Panc1 (cell line): ENCODE measurements around the gene EXD3.

ENCODE experiments used
- CTCF ChIP-seq: fragments of 450-650 bp; IDR thresholded peaks from 2 replicates; pipeline ENCODE4 v1.5.1; 2017; ENCODE audit warnings: mild to moderate bottlenecking
- POLR2AphosphoS5 ChIP-seq: IDR thresholded peaks from 2 replicates; pipeline ENCODE4 v1.6.1; 2012; ENCODE audit warnings: mild to moderate bottlenecking, low read depth, low read length, moderate library complexity
- REST ChIP-seq, 2 experiments: IDR thresholded peaks; 2 replicates each; pipeline ENCODE4 v1.6.1; 2011 to 2012; ENCODE audit warnings: low read depth in 2 of 2, control low read depth in 1 of 2, low read length in 1 of 2, mild to moderate bottlenecking in 1 of 2, moderate library complexity in 1 of 2; ENCODE audit not compliant: insufficient read depth in 1 of 2
- SIN3A ChIP-seq: IDR thresholded peaks from 2 replicates; pipeline ENCODE4 v1.6.1; 2012; ENCODE audit warnings: low read depth, mild to moderate bottlenecking, low read length, moderate library complexity, borderline replicate concordance; ENCODE audit not compliant: insufficient read depth

- TF ChIP-seq CTCF (no peak), POLR2AphosphoS5 (no peak), SIN3A (no peak), REST (IDR thresholded peaks at IDR 0.05; ENCODE audit: insufficient read depth in 1 of 2, low read depth in 2 of 2, low read length in 1 of 2) (no peak)
Measured at GRCh38 chr9:137293482-137294090, 129.4 kb downstream of the EXD3 start.
